Endothelial cell (in vitro differentiated cells): ENCODE measurements around the gene SUN3. TPM values are rescaled to one million over a fixed set of nuclear protein-coding genes. Genes with fewer than 3 reads are reported as not detected.
"Not testable (repeated sequence)": the region's sequence is repeated elsewhere in the genome, so short reads cannot be mapped to it uniquely, and the experiment has no call there.

Source experiments
- DNase-seq: peaks from one replicate; pipeline ENCODE4 v3.0.0; 2021; ENCODE audit warnings: low spot score
- H3K27ac Mint-ChIP-seq: one replicate; pipeline ENCODE4 v1.8.0; 2021; ENCODE audit warnings: mixed read lengths, inconsistent platforms; ENCODE audit not compliant: unreplicated experiment
- H3K27me3 Mint-ChIP-seq: one replicate; pipeline ENCODE4 v1.8.0; 2021; ENCODE audit warnings: mild to moderate bottlenecking, moderate library complexity, mixed read lengths, inconsistent platforms; ENCODE audit not compliant: unreplicated experiment
- H3K36me3 Mint-ChIP-seq: one replicate; pipeline ENCODE4 v1.8.0; 2021; ENCODE audit warnings: mild to moderate bottlenecking, low read depth, mixed read lengths, inconsistent platforms; ENCODE audit not compliant: unreplicated experiment
- H3K4me1 Mint-ChIP-seq: one replicate; pipeline ENCODE4 v1.8.0; 2021; ENCODE audit warnings: mild to moderate bottlenecking, mixed read lengths, inconsistent platforms; ENCODE audit not compliant: unreplicated experiment
- H3K4me3 Mint-ChIP-seq: one replicate; pipeline ENCODE4 v1.8.0; 2021; ENCODE audit warnings: mild to moderate bottlenecking, mixed read lengths, inconsistent platforms; ENCODE audit not compliant: unreplicated experiment
- H3K9me3 Mint-ChIP-seq: one replicate; pipeline ENCODE4 v1.8.0; 2021; ENCODE audit warnings: mixed read lengths, inconsistent platforms; ENCODE audit not compliant: unreplicated experiment
- total RNA-seq: library from RNA; stranded (reverse); fragmentation: NEBNext Ultra II Directional; extraction: Animal tissue kit (Norgen Biotek cat#: 25700); gene quantifications from one replicate; pipeline ENCODE4 v1.2.1, GENCODE V29; 2021; ENCODE audit not compliant: unreplicated experiment
- TF ChIP-seq, protein P1 (sequence below): fragments of 200-600 bp; sonication (generic); IDR thresholded peaks from one replicate; pipeline ENCODE4 v1.5.0; 2021; ENCODE audit warnings: antibody characterized with exemption; ENCODE audit not compliant: unreplicated experiment

Gene SUN3
- total RNA-seq, 1 donor from 2014 or later: not detected

DNA sequence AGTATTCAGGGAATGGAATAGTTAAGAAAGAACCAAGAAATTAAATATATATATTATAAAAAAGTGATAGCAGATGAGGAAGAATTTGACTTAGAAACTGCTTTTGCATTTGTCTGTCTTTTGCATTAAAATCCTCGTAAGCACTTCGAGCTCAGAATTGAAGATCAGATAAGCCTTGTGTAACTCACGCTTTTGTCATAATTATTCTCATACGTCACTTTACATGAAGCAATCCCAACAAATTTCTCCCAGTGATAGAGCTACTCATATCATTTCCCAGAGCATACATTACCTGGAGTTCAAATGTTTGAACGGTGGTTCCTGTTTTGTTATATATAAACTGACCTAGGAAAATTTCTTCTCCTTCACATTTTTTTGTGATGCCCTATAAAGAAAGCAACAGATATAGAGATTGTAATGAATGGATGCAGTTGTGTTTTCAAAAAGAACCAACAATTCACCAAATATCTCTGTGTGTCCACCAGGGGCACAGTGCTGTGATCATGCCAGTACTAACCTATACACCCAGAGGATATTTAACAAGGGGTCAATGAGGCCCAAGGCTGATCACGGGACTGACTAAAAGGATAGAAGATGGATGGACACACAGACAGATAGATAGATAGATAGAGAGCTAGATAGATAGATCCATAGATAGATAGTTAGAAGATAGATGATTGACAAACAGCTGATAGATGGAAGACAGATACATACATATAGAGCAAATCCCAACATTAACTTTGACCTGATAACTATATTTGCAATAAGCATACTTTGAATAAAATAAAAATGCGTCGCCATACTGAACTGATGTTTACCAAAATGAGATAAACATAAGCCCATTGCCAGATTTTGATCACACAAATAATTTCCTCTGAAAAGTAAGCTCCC lies 40.2 kb downstream of the SUN3 start:
- TF ChIP-seq, protein P1, sequence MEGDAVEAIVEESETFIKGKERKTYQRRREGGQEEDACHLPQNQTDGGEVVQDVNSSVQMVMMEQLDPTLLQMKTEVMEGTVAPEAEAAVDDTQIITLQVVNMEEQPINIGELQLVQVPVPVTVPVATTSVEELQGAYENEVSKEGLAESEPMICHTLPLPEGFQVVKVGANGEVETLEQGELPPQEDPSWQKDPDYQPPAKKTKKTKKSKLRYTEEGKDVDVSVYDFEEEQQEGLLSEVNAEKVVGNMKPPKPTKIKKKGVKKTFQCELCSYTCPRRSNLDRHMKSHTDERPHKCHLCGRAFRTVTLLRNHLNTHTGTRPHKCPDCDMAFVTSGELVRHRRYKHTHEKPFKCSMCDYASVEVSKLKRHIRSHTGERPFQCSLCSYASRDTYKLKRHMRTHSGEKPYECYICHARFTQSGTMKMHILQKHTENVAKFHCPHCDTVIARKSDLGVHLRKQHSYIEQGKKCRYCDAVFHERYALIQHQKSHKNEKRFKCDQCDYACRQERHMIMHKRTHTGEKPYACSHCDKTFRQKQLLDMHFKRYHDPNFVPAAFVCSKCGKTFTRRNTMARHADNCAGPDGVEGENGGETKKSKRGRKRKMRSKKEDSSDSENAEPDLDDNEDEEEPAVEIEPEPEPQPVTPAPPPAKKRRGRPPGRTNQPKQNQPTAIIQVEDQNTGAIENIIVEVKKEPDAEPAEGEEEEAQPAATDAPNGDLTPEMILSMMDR: peak; percentile 35
- H3K27me3 Mint-ChIP-seq: peaks cover 3% of the 10 kb centered on the region
- no peak overlapping the region for H3K4me3 Mint-ChIP-seq
- no peaks in the 10 kb centered on the region for H3K9me3 Mint-ChIP-seq
- no peaks in the 10 kb centered on the region for H3K36me3 Mint-ChIP-seq
- peak; percentile 20 for DNase-seq
- no peak overlapping the region for H3K27ac Mint-ChIP-seq
- peaks cover 15% of the 10 kb centered on the region for H3K4me1 Mint-ChIP-seq

- Mint-ChIP-seq H3K4me3 (no peak overlapping the region), H3K36me3 (peaks cover 5% of the 10 kb centered on the region), H3K27me3 (no peaks in the 10 kb centered on the region), H3K27ac (no peak overlapping the region), H3K4me1 (peaks cover 9% of the 10 kb centered on the region), H3K9me3 (no peaks in the 10 kb centered on the region)
- no peak for DNase-seq
- TF ChIP-seq, protein P1: no peak
Observed at GRCh38 chr7:47982610-47983009, 46.3 kb downstream of the SUN3 start.

DNA sequence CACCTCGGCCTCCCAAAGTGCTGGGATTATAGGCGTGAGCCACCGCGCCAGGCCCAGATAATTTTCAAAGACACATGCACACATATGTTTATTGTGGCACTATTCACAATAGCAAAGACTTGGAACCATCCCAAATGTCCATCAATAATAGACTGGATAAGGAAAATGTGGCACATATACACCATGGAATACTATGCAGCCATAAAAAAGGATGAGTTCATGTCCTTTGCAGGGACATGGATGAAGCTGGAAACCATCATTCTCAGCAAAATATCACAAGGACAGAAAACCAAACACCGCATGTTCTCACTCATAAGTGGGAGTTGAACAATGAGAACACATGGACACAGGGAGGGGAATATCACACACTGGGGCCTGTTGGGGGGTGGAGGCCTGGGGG lies 48.3 kb downstream of the SUN3 start:
- not testable (repeated sequence) for H3K27ac Mint-ChIP-seq, H3K9me3 Mint-ChIP-seq, H3K4me3 Mint-ChIP-seq, H3K27me3 Mint-ChIP-seq, DNase-seq
- H3K4me1 Mint-ChIP-seq: peaks cover 11% of the 10 kb centered on the region
- peaks cover 12% of the 10 kb centered on the region for H3K36me3 Mint-ChIP-seq

GRCh38 chr7:47979832-47980181 lies 49.1 kb downstream of the SUN3 start:
- Mint-ChIP-seq H3K36me3 (peaks cover 14% of the 10 kb centered on the region), H3K27ac (peak overlapping the region; percentile 97), H3K9me3 (no peaks in the 10 kb centered on the region), H3K4me1 (peaks cover 11% of the 10 kb centered on the region), H3K27me3 (no peaks in the 10 kb centered on the region), H3K4me3 (peak overlapping the region; percentile 98)
- TF ChIP-seq, protein P1: no peak
- no peak for DNase-seq

GRCh38 chr7:47979145-47979831 lies 49.6 kb downstream of the SUN3 start, which contains the start of gene HUS1:
Gene HUS1 (minus strand): TSS chr7:47979615. CDS start chr7:47979519, 96 bp downstream.
- TF ChIP-seq, protein P1: no peak
- peaks cover 17% of the 10 kb centered on the region for H3K36me3 Mint-ChIP-seq
- peak within 1 kb of the TSS; percentile 97 for H3K27ac Mint-ChIP-seq
- DNase-seq: peak; percentile 83
- no peaks in the 10 kb centered on the region for H3K9me3 Mint-ChIP-seq
- peak within 1 kb of the TSS; percentile 98 for H3K4me3 Mint-ChIP-seq
- H3K27me3 Mint-ChIP-seq: no peaks in the 10 kb centered on the region
- peaks cover 11% of the 10 kb centered on the region for H3K4me1 Mint-ChIP-seq
